ENCODE data around the gene TRIM31.
A peak's percentile ranks its signal among the peaks of the same experiment; 100 is the strongest.

Gene TRIM31

DNA sequence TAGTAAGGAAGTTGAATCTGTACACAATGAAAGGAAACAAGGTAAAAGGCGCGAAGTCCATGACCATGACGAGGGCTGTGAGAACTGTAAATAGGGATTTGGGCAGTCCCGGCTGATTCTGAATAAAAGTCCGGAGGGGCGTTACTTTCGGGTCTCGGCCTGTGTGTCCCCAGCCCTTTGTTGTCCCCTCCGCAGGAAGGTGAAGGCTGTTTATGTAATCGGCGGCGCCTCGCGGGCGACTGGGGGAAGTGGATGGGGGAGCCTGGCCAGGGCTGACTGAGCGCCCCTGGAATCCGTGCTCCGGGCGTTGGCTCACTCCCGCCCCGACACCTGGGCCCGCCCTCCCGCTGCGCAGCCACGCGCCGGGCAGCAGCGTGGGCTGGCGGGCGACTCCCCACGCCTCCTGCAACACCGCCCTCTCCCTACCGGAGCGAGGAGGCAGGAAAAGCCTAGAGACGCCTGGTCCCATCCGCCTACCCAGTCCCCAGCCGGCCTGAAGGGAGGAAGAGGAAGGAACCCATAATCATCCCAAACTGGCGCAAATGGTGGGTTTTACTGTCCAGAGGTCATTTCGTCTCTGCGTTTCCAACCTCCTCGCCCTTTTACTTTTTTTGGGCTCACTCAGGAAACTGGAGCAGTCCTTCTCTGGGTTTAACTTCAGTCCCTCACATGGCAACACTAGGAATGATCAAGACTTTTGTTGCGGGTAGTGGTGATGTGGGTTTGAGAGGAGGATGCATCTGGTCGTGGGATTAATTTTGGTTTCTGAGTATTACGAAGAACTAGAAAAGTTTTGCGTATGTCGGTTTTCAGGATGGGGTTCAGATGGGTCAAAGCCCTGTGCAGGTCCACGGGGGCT is 12.1 kb downstream of the TRIM31 start:
- Histone ChIP-seq H2AFZ (ENCODE audit: low read depth, low read length, severe bottlenecking) (peak overlapping the region; percentile 83), H3K9ac (ENCODE audit: low read length) (no peak overlapping the region), H3K27me3 (ENCODE audit: low read length) (no peaks in the 10 kb centered on the region)

DNA sequence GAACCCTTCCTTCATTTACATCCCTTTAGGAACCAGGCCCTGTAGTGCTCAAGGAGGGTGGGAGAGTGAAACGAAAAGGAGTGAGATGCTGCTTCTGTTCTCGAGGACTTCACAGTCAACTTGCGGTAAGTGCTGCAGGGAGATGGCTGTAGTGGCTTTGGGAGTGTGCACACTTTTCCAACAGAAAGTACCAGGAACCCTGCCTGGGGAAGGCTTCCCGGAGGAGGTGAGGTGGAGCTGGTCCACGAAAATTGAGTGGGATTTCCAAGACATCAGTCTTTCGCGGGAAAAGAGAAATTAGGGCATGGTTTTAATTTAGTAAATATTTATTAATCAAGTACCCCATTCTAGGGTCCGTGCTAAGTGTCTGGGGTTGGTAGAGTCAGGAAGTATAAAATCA is 12.7 kb downstream of the TRIM31 start:
- Histone ChIP-seq H3K36me3 (ENCODE audit: low read length) (no peaks in the 10 kb centered on the region), H4K20me1 (ENCODE audit: low read depth, low read length) (no peaks in the 10 kb centered on the region), H3K4me3 (ENCODE audit: insufficient read depth, low read length, poor library complexity, severe bottlenecking) (no peak overlapping the region), H3K9me2 (replicated peaks; ENCODE audit: insufficient read depth, low read length) (no peaks in the 10 kb centered on the region), H2AFZ (ENCODE audit: low read depth, low read length, severe bottlenecking) (no peak overlapping the region), H3K9ac (ENCODE audit: low read length) (no peak overlapping the region), H3K27ac (ENCODE audit: low read depth, low read length) (no peak overlapping the region), H3K4me2 (ENCODE audit: low read depth, low read length, poor library complexity, severe bottlenecking) (no peak overlapping the region), H3K9me3 (ENCODE audit: insufficient read depth, low read length) (no peaks in the 10 kb centered on the region), H3F3A (ENCODE audit: insufficient read depth) (peaks cover 5% of the 10 kb centered on the region), H3K27me3 (ENCODE audit: low read length) (no peaks in the 10 kb centered on the region), H3K79me2 (ENCODE audit: insufficient read depth, low read length) (no peaks in the 10 kb centered on the region)
- TF ChIP-seq EZH2phosphoT487 (conservative IDR thresholded peaks at IDR 0.05; ENCODE audit: low read length) = no peak
- TF ChIP-seq, protein P1, sequence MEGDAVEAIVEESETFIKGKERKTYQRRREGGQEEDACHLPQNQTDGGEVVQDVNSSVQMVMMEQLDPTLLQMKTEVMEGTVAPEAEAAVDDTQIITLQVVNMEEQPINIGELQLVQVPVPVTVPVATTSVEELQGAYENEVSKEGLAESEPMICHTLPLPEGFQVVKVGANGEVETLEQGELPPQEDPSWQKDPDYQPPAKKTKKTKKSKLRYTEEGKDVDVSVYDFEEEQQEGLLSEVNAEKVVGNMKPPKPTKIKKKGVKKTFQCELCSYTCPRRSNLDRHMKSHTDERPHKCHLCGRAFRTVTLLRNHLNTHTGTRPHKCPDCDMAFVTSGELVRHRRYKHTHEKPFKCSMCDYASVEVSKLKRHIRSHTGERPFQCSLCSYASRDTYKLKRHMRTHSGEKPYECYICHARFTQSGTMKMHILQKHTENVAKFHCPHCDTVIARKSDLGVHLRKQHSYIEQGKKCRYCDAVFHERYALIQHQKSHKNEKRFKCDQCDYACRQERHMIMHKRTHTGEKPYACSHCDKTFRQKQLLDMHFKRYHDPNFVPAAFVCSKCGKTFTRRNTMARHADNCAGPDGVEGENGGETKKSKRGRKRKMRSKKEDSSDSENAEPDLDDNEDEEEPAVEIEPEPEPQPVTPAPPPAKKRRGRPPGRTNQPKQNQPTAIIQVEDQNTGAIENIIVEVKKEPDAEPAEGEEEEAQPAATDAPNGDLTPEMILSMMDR (IDR thresholded peaks at IDR 0.05; ENCODE audit: insufficient read depth, low read length, poor library complexity, severe bottlenecking) = no peak

More for the DNA sequence above, 12.1 kb downstream of the TRIM31 start:
- Histone ChIP-seq H3K4me2 (ENCODE audit: low read depth, low read length, poor library complexity, severe bottlenecking) (peak overlapping the region; percentile 67), H3K9me2 (replicated peaks; ENCODE audit: insufficient read depth, low read length) (no peaks in the 10 kb centered on the region), H3K36me3 (ENCODE audit: low read length) (no peaks in the 10 kb centered on the region), H3K79me2 (ENCODE audit: insufficient read depth, low read length) (no peaks in the 10 kb centered on the region), H3K27ac (ENCODE audit: low read depth, low read length) (no peak overlapping the region), H3F3A (ENCODE audit: insufficient read depth) (peaks cover 5% of the 10 kb centered on the region), H3K9me3 (ENCODE audit: insufficient read depth, low read length) (no peaks in the 10 kb centered on the region), H3K4me3 (ENCODE audit: insufficient read depth, low read length, poor library complexity, severe bottlenecking) (no peak overlapping the region), H4K20me1 (ENCODE audit: low read depth, low read length) (no peaks in the 10 kb centered on the region)
- TF ChIP-seq, protein P1 (IDR thresholded peaks at IDR 0.05; ENCODE audit: insufficient read depth, low read length, poor library complexity, severe bottlenecking) = no peak
- no peak for TF ChIP-seq EZH2phosphoT487 (conservative IDR thresholded peaks at IDR 0.05; ENCODE audit: low read length)

DNA sequence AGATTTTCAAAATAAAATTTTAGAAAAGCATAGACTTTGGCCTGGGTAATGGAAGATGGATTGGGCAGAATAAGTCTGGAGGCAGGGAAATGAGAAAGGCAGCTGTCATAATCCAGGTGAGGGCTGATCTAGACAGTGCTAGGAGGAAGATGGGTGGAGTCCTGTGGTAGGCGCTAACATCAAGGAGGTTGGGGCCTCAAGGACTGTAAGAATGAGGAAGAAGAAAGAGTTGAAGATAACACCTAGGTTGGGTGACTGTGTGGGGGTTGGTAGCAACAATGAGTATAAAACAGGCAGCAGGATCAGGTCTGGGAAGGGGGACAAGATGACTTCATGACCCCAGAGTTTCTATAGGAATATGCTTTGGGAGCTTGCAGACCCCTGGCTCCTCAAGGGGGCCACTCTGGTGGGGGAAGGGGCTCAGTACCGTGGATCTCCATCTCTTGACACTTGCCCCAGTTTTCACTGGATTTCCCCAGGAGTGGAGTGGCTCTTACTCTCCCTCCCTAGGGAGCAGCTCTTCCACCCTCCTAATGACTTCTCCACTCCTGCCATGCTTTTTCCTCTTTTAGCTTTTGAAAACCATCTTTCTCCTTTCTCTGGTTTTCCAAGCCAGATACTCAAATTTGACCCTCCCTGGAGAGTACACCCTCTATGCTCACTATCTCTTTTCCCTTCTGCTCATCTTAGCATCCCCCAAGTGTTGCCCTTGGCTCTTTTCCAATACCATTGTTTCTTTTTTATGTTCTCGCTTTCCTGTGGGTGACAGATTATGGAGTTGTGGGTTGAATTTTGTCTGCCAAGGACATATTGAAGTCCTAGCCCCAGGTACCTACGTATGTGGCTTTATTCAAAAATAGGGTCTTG is 14.8 kb downstream of the TRIM31 start:
- H3K27ac ChIP-seq (ENCODE audit: low read depth, low read length) = no peak overlapping the region
- no peak for TF ChIP-seq EZH2phosphoT487 (conservative IDR thresholded peaks at IDR 0.05; ENCODE audit: low read length)
- TF ChIP-seq, protein P1 (IDR thresholded peaks at IDR 0.05; ENCODE audit: insufficient read depth, low read length, poor library complexity, severe bottlenecking) = no peak

More for the DNA sequence above, 14.8 kb downstream of the TRIM31 start:
- Histone ChIP-seq H3F3A (ENCODE audit: insufficient read depth) (peaks cover 5% of the 10 kb centered on the region), H3K9ac (ENCODE audit: low read length) (no peak overlapping the region), H3K9me3 (ENCODE audit: insufficient read depth, low read length) (no peaks in the 10 kb centered on the region), H3K27me3 (ENCODE audit: low read length) (no peaks in the 10 kb centered on the region), H3K79me2 (ENCODE audit: insufficient read depth, low read length) (no peaks in the 10 kb centered on the region), H3K4me2 (ENCODE audit: low read depth, low read length, poor library complexity, severe bottlenecking) (no peak overlapping the region), H3K9me2 (replicated peaks; ENCODE audit: insufficient read depth, low read length) (no peaks in the 10 kb centered on the region), H2AFZ (ENCODE audit: low read depth, low read length, severe bottlenecking) (no peak overlapping the region), H4K20me1 (ENCODE audit: low read depth, low read length) (no peaks in the 10 kb centered on the region), H3K36me3 (ENCODE audit: low read length) (no peaks in the 10 kb centered on the region), H3K4me3 (ENCODE audit: insufficient read depth, low read length, poor library complexity, severe bottlenecking) (no peak overlapping the region)

Measured in SU-DHL-6 (cell line).